GM19467 (cell line): ENCODE measurements around the gene TNIK.
A peak's percentile ranks its signal among the peaks of the same experiment; 100 is the strongest.

Experiments used
- ATAC-seq: cut with Tn5 transposase; IDR thresholded peaks from one replicate; pipeline ENCODE4 v1.9.1; 2021; ENCODE audit warnings: mild to moderate bottlenecking, moderate library complexity; ENCODE audit not compliant: unreplicated experiment

The TNIK gene

GRCh38 chr3:171459942-171460724 is at the start of gene TNIK:
TSS of gene TNIK (minus strand) at chr3:171460405. CDS start at chr3:171460063, 342 bp downstream.
- ATAC-seq: peak; percentile 70

- ATAC-seq: no peak
These were observed 48.5 kb upstream of the TNIK start for GRCh38 chr3:171508676-171509075.

- no peak for ATAC-seq
These were observed 48.0 kb upstream of the TNIK start for GRCh38 chr3:171508206-171508605.

- ATAC-seq: no peak
These were observed 46.6 kb upstream of the TNIK start for GRCh38 chr3:171506743-171507319.

- ATAC-seq: no peak
These were observed 45.7 kb upstream of the TNIK start for GRCh38 chr3:171505822-171506333.

- no peak for ATAC-seq
These were observed 44.2 kb upstream of the TNIK start for GRCh38 chr3:171504376-171504775.

- no peak for ATAC-seq
These were observed 43.6 kb upstream of the TNIK start for GRCh38 chr3:171503817-171504216.

GRCh38 chr3:171498921-171499320 is 38.7 kb upstream of the TNIK start:
- ATAC-seq: no peak

GRCh38 chr3:171497468-171497867 is 37.3 kb upstream of the TNIK start:
- no peak for ATAC-seq

GRCh38 chr3:171495413-171495812 is 35.2 kb upstream of the TNIK start:
- no peak for ATAC-seq

- ATAC-seq: no peak
These were observed 34.4 kb upstream of the TNIK start for GRCh38 chr3:171494457-171495109.

GRCh38 chr3:171491361-171491760 is 31.2 kb upstream of the TNIK start:
- ATAC-seq: no peak

- no peak for ATAC-seq
These were observed 30.7 kb upstream of the TNIK start for GRCh38 chr3:171490901-171491300.

- ATAC-seq: no peak
These were observed 29.1 kb upstream of the TNIK start for GRCh38 chr3:171489348-171489747.

GRCh38 chr3:171488479-171488878 is 28.3 kb upstream of the TNIK start:
- no peak for ATAC-seq

- ATAC-seq: no peak
These were observed 27.2 kb upstream of the TNIK start for GRCh38 chr3:171487382-171487781.

- ATAC-seq: no peak
These were observed 25.1 kb upstream of the TNIK start for GRCh38 chr3:171485338-171485737.

GRCh38 chr3:171481011-171481410 is 20.8 kb upstream of the TNIK start:
- no peak for ATAC-seq

- peak; percentile 55 for ATAC-seq
These were observed 20.3 kb upstream of the TNIK start for GRCh38 chr3:171480526-171480925.

- no peak for ATAC-seq
These were observed 16.4 kb upstream of the TNIK start for GRCh38 chr3:171476532-171477102.

- ATAC-seq: no peak
These were observed 12.3 kb upstream of the TNIK start for GRCh38 chr3:171472552-171472951.
